Umbilical cord (tissue), 2 donors: ENCODE results near the gene OSBPL5. TPM values are rescaled to one million over a fixed set of nuclear protein-coding genes. Genes with fewer than 3 reads are reported as not detected.

Experiments used
- DNase-seq: peaks from one replicate; pipeline ENCODE4 v3.0.0-alpha.2; 2015; ENCODE audit warnings: low spot score
- total RNA-seq: library from RNA; depleted of rRNA; stranded (reverse); fragments of >200 nt; gene quantifications from one replicate; pipeline ENCODE4 v1.2.3, GENCODE V29; 2014; ENCODE audit warnings: low replicate concordance; ENCODE audit not compliant: insufficient read depth

Gene OSBPL5
- total RNA-seq, 1 donor from 2014 or later = 40.0 TPM

DNA sequence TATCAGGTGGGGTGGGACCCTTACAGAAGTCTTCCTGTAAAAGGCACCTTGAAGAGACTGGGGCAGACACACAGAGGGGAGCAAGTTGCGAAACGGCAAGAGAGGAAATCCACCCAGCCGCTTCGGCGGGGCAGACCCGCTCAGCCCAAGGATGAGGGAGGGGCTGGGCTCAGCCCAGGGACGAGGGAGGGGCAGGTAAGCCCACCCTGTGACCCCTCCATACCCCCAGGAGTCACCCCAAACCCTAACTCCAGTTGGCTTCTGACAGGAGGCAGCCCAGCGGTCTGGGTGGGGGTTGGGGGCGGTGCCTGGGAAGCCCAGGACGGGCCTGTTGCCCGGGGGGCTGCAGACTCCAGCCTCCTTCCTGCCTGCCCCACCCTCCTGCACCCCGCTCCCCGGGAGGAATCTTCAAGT, 965 bp downstream of the OSBPL5 start:
- DNase-seq = no peak

- DNase-seq = no peak
Measured at GRCh38 chr11:3163241-3163981, 1.7 kb downstream of the OSBPL5 start.

- DNase-seq = no peak
Measured at GRCh38 chr11:3162410-3163240, 2.5 kb downstream of the OSBPL5 start.

GRCh38 chr11:3161720-3162409, 3.2 kb downstream of the OSBPL5 start:
- no peak for DNase-seq

- no peak for DNase-seq
Measured at GRCh38 chr11:3161309-3161708, 3.8 kb downstream of the OSBPL5 start.

- DNase-seq = peak; percentile 95
Measured at GRCh38 chr11:3160252-3161031, 4.7 kb downstream of the OSBPL5 start.

DNA sequence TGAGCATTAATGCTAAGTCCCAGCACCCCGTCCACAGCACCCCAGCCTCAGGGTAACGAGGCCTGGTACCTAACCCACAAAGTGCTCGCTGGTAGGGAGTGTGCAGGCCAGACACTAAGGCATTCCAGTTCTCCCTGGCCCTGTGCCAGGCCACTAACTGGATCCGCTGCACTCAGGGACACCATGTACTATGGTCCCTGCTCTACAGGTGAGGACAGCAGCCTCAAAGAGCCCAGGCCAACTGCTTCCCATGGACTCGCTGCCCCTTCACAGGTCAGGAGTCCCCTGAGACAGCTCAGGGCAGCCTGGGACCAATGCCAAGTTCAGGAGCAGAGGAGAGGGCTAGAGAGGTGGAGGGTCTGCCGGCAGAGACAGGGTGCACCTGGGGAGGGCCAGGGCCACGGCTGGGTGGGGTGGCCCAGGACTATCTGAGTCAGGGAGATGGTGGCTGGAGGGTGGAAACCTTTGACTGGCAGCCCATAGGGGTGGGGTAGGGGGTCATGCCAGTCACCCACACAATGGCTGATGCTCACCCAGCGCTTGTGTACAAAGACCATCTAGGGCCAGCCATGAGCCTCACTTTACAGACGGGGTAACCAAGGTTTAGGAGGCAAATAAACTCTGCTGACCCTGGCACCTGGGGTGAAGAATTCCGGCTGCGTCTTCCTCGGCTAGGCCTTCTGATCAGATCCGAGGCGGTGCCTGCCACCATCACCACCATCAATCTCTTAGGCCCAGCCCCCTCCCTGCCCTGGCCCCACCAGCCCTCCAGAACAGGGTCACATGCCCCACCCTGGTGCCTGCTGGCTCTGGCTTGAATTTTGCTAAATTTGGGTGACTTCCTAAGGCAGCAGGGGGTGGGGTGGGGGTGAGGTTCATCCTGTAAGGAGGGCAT, 5.6 kb downstream of the OSBPL5 start:
- no peak for DNase-seq

DNA sequence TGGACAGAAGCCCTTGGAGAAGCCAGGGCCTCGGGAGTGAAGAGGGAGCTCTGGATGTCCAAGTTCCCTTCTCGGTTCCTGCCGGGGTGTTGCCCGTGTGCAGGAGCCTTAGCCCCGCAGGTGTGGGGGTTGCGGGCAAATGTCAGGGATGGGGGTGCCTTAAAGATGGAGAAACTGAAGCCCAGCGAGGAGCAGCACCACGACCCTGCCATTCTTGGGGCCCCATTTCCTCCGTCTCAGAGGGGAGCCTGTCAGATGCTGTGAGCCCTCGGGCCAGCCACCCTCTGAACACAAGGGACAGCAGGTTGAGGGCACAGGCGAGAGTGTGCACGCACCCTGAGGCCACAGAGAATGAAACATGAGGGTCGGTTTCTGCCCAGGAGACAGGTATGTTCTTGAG, 6.3 kb downstream of the OSBPL5 start:
- no peak for DNase-seq

DNA sequence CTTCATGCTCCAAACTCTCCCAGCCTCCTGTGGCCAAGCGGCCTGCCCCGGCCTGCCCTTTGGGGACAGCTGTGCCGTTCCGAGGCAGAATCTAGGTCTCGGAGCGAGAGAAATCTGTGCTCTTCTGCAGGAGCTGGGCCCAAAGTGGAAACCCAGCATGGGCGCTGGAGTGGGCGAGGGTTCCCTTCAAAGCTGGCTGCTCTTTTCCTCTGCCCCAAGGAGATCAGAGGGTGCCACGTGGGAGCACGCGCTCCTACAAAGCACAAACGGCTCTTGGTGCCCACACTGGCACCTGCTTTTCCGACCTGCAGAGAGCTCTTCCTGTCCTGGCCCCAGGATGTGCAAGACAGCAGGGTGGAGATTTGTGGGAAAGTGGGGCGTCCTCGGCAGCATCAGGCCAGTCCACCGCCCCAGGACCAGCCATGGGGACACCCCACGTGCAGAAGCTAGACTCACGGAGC, 6.9 kb downstream of the OSBPL5 start:
- DNase-seq = no peak

- DNase-seq = no peak
Measured at GRCh38 chr11:3157381-3158130, 7.6 kb downstream of the OSBPL5 start.

DNA sequence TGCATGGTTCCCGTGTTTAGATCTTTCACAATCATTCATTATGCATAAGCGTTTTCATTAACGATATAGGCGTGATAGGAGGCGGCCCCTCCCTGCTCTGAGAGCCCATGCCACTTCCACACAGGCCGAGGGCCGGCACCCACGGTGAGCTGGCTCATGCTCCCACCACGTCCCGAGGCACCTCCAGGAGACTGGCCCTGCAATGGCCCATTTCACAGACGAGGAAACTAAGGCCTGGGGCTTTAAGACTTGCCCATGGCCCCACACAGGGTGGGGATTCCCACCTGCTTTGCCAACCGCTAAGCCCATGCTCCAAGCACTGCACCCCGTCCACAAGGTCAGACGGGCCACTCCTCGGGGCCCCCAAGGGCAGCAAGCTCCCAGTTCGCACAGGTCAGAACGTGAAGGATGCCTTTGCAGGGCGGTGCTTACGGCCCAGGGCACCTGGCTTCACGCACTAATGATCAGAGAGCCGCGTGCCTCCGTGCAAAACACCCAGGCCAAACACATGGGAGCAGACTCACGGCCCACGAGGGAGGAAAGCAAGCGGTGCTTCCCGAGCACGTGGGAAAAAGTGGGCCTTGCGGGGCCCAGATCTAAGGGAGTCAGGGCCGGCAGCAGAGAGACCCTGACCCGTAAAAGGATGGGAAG, 8.3 kb downstream of the OSBPL5 start:
- DNase-seq = no peak

DNA sequence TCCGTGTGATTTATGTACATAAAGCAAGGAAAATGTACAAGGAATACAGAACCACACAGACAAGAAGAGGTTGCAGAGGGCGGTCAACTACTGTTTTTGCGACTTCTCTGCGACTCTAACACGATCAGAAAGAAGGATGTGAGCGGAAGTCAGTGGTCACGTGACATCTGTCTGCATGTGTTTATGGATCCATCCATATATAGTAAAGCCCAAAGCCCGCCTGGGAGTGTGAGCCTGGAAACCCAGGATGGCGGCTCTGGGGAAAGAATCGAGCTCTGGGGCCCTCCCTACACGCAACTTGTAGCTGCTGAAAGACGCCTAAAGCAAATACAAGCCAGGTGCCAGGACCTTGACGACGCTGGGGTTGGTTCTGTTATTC, 8.8 kb downstream of the OSBPL5 start:
- peak; percentile 85 for DNase-seq

DNA sequence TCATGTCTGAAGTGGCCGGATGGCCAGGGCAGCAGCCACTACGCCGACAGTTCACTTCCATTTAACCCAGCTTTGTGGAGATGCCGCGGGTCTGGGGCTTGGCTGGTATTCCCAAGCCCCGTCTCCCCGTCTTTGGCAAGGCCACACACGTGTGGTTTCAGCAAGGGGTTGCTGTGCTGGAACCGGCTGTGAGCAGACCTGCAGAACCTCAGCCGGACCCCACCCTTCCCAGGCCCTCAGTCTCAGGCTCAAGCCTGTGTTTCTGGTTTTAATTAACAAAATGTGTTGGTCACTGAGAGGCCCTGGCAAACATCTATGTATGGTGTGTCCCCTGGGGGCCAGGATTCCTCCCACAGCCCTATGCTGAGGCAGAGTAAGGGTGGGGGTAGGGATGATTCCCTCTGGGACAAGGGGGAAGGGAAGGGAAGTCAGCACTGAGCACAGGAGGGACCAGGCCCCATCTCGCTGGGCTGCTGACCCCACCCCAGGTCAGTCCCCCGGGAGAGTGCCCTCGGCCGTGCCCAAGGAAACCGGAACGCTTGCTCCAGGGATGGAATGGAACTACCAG, 9.3 kb downstream of the OSBPL5 start:
- peak; percentile 37 for DNase-seq

DNA sequence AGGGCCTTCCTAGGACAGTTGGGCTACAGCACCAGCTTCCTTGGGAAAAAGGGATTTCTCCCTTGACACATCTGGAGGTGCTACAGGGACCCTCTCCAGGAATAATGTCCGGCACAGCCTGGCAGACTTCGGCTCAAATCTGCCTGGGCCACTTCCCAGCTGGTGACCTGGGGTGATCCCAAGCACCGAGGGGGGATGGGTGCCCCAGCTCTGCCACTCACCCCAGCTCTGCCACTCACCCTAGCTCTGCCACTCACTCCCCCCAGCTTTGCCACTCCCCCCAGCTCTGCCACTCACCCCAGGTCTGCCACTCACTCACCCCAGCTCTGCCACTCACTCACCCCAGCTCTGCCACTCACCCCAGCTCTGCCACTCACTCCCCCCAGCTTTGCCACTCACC, 9.9 kb downstream of the OSBPL5 start:
- no peak for DNase-seq

DNA sequence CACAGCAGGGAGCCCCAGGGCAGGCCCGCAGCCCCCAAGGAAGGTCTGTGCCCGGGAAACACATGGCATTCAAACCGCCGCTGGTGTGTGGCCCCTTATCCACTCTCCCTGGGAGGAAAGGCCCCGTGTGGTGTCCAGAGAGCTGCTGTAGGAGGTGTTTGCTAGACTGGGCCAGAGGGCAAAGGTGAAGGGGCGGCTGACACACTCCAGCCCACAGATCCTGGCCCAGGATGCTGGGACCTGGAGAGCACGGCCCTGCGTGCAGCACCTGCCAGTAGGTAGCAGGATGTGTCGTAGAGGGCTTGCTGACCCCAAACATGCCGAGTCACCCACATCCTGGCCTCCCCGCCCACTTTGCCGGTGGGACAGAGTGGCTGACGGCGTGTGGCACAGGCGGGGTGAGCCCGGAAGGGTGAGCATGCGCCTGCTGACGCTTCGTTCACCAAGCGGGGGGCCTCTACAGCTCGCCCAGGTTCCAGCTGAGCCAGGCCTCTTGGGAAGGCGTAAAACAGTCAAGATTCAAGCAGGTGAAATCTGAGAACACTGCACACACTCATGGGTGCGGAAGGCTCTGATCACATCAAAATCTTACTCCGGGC, 11.0 kb downstream of the OSBPL5 start:
- no peak for DNase-seq

- DNase-seq = no peak
Measured at GRCh38 chr11:3153291-3153861, 11.7 kb downstream of the OSBPL5 start.

GRCh38 chr11:3152471-3153110, 12.5 kb downstream of the OSBPL5 start:
- no peak for DNase-seq

DNA sequence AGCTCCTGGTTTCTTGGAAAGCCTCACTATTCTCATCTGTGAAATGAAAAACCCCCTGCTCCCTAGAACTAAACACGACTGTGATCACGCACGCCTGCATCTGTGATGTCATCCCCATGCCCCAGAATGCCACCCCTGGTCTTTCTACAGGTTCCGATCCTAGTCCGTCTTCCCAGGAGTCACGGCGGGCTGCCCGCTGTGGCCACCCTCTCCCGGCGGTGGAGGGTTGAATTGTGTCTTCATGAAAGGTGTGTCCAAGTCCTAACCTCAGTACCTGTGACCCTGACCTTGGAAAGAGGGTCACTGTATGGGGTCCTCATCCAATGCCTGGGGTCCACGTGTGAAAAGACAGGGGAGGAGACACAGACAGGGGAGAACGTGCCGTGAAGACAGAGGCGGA, 14.4 kb downstream of the OSBPL5 start:
- DNase-seq = no peak
